ENCODE data around the gene KCNJ1.
A peak's percentile ranks its signal among the peaks of the same experiment; 100 is the strongest.

The KCNJ1 gene

DNA sequence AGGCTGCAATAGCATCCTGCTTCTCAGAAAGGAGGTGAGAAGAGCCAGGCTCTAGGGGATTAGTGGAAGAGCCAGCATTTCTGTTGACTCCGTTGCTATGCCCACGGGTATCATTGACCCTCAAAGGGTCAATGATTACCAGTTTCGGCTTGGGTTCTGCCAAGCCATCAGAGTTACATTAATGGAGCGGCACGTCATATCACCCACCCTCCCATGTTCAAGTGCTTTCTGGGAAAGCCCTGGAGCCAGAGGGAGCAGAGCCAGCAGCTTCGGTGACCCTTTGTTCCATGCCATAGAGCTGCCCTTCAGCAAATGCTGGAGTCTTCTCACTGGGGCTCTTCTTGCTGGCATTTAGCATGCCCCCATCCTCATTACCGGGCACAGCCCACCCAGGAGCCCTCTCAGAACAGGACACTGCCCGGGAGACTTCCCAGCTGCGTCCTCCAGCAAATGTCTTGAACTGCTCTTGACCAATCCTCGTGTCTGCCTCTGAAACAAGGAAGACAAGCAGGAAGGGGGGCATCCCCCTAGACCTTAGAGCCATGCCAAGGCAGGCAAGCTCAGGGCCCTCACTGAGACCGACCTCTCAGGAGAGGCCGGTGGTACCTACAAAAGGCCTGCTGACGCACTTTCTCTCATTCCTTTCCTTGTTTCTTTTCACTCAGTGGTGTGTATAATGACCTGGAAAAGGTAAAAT, 14.6 kb downstream of the KCNJ1 start:
- DNase-seq (ENCODE audit: low read depth in 2 of 2): no peak

DNA sequence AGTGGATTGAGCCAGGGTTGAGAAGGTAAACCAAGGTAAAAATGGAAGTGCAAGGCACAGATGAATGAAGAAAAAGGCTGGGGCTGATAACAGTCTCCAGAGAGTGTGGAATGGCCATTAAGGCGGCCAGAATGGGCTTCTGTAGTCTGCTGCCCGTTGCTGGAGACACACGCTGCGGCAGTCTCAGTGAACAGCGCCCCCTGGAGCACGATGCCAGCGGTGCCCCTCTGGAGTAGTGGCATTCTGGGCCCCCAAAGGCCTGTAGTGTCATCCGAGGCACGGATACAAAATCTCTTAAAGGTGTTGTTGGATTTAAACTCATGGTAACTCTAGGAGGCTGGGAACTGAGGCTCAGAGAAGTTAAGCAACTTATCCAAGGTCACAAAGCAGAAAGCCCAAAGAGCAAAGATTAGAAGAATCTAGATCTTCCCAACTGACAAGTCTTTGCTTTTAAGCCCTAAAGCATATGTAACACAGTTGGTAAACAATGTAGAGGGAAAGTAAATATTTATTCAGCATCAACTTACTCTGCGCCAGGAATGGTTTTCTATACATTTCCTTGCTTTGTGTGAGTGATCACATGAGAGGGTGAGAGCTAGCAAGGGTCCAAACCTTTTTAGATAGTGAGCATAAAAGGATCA, 18.2 kb downstream of the KCNJ1 start:
- peak; percentile 16 to 31 for DNase-seq (ENCODE audit: low read depth in 2 of 2)

GRCh38 chr11:128846985-128847384, 20.1 kb downstream of the KCNJ1 start:
- no peak for DNase-seq (ENCODE audit: low read depth in 2 of 2)

- DNase-seq (ENCODE audit: low read depth in 2 of 2): no peak
Observed at GRCh38 chr11:128845334-128845780, 21.7 kb downstream of the KCNJ1 start.

- no peak for DNase-seq (ENCODE audit: low read depth in 2 of 2)
Observed at GRCh38 chr11:128843198-128843785, 23.8 kb downstream of the KCNJ1 start.

GRCh38 chr11:128841461-128842072, 25.5 kb downstream of the KCNJ1 start:
- no peak for DNase-seq (ENCODE audit: low read depth in 2 of 2)

DNA sequence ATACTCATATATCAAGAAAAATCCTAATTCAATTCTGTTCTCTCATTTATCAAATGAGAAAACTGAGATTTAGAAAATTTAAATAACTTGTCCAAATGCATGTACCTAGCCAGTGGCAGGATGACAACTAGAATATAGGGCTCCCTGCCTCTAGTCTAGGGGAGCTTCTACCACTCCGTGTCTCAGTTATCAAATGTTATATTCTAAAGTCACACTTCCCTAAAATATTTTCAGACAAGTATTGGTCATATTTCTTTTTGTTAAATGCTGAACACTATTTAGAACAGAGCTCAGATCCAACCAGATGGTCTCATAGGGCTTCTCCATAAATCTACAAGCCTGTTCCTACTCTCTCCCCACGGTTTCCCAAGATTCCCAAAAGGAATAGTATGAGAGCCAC, 26.3 kb downstream of the KCNJ1 start:
- no peak for DNase-seq (ENCODE audit: low read depth in 2 of 2)

- DNase-seq (ENCODE audit: low read depth in 2 of 2): no peak
Observed at GRCh38 chr11:128840137-128840536, 27.0 kb downstream of the KCNJ1 start.

GRCh38 chr11:128839081-128839480, 28.0 kb downstream of the KCNJ1 start:
- no peak for DNase-seq (ENCODE audit: low read depth in 2 of 2)

- no peak for DNase-seq (ENCODE audit: low read depth in 2 of 2)
Observed at GRCh38 chr11:128837627-128838026, 29.5 kb downstream of the KCNJ1 start.

DNA sequence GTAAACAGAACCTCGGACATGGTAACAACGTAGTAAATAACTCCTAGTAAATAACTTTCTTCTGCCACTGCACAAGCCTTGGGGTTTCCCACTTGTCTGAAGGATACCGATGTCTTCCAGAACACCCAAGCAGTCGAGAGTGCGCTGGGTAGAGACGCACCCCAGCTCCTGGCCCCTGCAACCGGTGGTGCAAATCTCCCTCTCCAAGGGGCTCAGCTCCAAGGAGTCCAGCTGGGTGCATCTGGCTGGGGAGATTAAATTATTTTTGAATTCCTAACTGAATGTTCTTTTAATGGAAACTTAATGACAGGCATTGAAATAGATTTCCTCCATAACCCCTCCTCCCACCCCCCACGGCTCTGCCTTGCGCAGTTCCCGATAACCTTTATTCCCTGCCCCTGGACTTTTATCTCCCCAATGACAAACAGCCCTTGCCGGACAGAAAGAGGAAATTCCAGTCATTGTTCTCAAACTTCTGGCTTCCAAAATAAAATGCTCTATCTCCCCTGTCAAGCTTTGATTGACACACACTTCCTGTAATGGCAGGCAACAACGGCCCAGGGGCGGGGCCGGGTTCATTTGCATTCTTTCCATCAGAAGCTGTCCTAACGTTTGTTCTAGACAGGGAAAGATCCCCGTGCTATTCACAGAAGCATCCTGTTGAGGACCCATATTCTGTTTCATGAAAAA, 31.2 kb downstream of the KCNJ1 start:
- no peak for DNase-seq (ENCODE audit: low read depth in 2 of 2)

DNA sequence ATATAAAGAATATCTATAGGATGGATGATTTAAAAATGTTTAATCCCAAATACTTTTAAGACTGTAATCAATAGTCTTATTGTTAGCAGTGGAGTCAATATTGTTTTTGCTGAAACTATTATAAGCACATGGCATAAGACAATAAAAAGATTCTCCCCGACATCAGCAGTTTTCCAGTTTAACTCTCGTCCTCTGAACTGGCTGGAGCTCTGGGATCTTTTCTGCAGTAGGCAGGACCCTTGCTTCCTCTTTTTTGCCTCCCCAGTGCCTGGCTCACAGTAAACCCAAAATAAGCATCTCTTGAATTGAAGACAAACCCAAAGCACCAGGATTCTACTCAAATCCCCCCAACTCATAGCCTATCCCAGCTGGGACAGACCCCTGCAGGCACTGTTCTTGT, 32.9 kb downstream of the KCNJ1 start:
- DNase-seq (ENCODE audit: low read depth in 2 of 2): no peak

DNA sequence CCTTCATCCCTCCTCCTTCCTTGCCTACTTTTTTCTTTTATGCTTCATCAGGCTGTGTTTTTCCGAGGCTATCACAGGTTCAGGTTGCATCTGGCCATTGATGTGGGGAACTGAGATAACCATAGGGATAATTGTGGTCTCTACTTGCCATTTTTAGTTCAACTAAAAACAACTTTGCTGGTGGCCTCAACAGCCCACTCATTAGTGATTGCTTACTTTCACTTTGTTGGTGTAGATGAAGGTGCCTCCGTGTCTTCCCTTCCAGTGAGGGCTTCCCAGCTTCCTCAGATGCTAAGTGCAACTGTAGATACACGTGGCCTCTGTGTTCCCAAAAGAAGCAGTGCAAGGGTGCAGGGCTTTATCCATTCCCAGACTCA, 35.0 kb downstream of the KCNJ1 start:
- DNase-seq (ENCODE audit: low read depth in 2 of 2): no peak

DNA sequence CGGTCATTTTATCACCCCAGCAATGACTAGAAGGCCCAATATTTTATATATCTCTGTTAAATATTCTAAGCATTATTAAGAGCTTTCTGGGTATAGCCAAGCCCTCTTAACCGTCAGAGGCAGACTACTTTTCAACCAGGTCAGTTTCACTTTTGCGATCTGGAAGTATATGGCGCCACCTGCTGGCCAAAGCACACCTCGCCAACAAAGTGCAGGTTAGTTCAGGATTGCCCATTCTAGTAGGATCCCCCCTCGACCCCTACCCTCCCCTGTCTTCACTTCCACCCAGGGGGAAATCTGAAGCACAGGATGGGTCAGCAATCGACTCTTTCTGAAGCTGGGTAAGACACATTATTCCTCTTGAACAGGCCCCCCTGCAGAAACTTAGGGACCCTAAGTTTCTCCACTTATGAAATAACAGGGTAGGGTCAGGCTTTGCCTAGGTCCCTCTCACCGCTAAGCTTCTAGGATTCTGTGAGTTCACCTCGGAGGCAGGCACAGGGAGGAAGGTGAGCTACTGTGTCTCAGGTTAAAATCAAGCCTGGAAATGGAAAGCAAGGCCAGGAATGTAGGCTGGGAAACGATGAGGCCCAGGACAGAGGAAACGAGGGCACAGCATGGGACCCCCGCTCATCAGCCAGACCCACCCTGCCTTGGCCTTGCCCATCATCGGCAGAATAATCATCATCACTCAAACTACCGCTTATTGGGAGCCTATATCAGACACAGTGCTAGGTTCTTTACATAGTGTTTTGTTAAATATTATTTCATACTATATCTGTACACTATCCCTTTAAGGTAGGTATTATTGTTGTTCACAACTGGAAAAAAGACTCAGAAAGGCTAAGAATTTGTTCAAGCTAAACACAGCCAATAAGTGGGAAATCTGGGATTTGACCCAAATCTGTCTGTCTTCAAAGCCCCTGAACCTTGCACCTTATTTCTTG, 35.6 kb downstream of the KCNJ1 start:
- DNase-seq (ENCODE audit: low read depth in 2 of 2): peak; percentile 75 to 76

DNA sequence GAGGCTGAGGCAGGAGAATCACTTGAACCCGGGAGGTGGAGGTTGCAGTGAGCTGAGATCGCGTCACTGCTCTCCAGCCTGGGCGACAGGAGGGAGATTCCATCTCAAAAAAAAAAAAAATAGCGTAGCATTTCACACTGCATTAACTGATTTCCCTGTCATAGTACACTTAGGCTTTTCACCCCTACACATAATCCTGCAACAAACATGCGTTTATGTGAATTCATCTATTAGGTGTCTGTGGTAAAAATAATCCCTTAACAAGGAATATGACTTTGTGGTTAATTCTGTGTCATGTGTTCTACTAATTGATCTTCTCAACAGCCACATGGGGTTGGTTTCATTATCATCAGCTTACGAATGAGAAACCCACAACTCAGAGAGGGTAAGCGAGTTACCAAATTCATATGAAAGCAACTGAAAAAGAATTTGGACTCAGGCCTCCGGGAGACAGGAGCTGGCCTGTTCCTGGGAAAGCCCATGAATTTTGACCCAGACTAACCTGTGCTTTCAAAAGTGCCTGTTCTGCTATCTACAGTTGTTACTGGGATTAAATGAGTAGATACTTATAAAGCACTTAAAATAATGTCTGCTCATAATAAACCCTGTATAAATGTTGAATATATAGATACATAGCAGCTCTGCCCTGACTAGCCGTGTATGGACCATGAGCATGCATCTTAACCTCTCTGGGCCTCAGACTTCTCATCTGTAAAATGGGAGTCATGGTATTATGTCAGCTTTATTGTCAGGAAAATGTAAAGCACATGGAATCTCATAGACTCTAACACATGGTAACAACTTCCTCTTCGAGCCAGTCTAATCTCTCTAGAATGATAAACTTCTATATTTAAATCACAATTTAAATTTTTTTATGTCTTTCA, 36.6 kb downstream of the KCNJ1 start:
- DNase-seq (ENCODE audit: low read depth in 2 of 2): no peak

- no peak for DNase-seq (ENCODE audit: low read depth in 2 of 2)
Observed at GRCh38 chr11:128828350-128828749, 38.7 kb downstream of the KCNJ1 start.

- no peak for DNase-seq (ENCODE audit: low read depth in 2 of 2)
Observed at GRCh38 chr11:128827191-128827893, 39.8 kb downstream of the KCNJ1 start.

DNA sequence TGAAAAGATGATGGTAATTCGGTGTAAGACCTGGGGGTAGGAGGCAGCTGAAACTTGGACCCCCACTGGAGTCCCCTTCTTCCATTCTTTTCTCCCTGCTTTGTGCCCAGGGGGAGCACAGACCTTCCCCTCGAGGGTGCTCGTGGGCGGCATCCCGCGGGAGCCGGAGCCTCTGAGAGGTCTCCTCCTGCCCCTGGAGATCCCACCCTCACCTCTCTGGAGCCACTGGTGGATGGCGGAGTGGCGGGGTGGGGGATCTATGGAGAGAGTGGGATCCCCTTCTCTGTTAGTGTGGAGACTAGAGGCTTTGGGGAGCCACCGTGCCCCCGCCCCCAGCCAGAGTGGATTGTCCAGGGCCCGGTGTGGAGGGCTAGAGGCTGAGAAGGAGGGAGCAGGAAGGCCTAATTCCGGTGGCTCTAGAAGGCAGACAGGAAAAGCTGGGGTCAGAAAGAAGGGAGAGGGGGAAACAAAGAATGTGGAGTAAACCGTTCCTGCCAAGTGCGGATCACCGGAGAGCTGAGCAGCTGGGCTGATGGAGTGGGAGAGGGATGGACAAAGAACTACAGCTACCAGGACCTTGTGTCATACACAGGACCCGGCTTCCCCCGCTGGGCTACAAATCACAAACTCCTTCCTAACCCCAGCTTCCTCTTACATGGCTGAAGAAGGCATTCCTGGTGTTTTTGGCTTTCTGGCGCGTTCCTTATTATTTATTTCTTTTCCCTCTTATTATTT, 41.9 kb downstream of the KCNJ1 start:
- DNase-seq (ENCODE audit: low read depth in 2 of 2): no peak

All from activated CD8-positive, alpha-beta memory T cell treated with anti-CD3 and anti-CD28 coated beads for 4 hours (primary cell).